Esophagus squamous epithelium (tissue), 5 donors: ENCODE measurements around the gene MYO9B. TPM values are rescaled to one million over a fixed set of nuclear protein-coding genes. Genes with fewer than 3 reads are reported as not detected.

Experiments used
- DNase-seq: peaks from one replicate; lab custom pipeline; 2025; lab: John Stamatoyannopoulos, UW
- H3K27ac ChIP-seq, 4 donors: fragments of 200-600 bp; sonication (generic); one replicate each; pipeline ENCODE4 v1.5.1; 2016 to 2019; ENCODE audit warnings: mild to moderate bottlenecking in 1 of 4
- H3K27me3 ChIP-seq, 4 donors: fragments of 200-600 bp; sonication (generic); 1 replicate in 3 of 4; 2 replicates in 1 of 4; pipeline versions ENCODE4 v1.5.1 to v1.6.0; 2017 to 2021; ENCODE audit warnings: antibody characterized with exemption in 1 of 4
- H3K36me3 ChIP-seq, 3 donors: fragments of 200-600 bp; sonication (generic); one replicate each; pipeline ENCODE4 v1.5.1; 2016 to 2019
- H3K4me1 ChIP-seq, 3 donors: fragments of 200-600 bp; sonication (generic); one replicate each; pipeline ENCODE4 v1.5.1; 2017 to 2019
- H3K4me3 ChIP-seq, 4 donors: fragments of 200-600 bp; sonication (generic); 1 replicate in 3 of 4; 2 replicates in 1 of 4; pipeline ENCODE4 v1.5.1; 2016 to 2019; ENCODE audit warnings: mild to moderate bottlenecking in 2 of 4, moderate library complexity in 1 of 4
- H3K9me3 ChIP-seq, 3 donors: fragments of 200-600 bp; sonication (generic); one replicate each; pipeline ENCODE4 v1.5.1; 2016 to 2019
- CTCF ChIP-seq, 6 experiments: fragments of 450-650 bp in 4 of 6; fragments of 200-600 bp in 2 of 6; sonication (generic) in 2 of 6; IDR thresholded peaks; one replicate each; pipeline ENCODE4 v1.5.1; 2016 to 2019; ENCODE audit warnings: antibody characterized with exemption in 6 of 6, mild to moderate bottlenecking in 4 of 6, moderate library complexity in 4 of 6
- POLR2A ChIP-seq, 4 donors: fragments of 450-650 bp; IDR thresholded peaks; one replicate each; pipeline ENCODE4 v1.6.1; 2017; ENCODE audit warnings: antibody characterized with exemption in 4 of 4, mild to moderate bottlenecking in 4 of 4, moderate library complexity in 3 of 4
- WGBS, 2 donors: methylation state at CpG; one replicate each; pipeline ENCODE4 v1.1.5; 2018; 5-methylcytosine and 5-hydroxymethylcytosine counted together
- intact Hi-C: fragments of 100-400 bp; cut with DNase I; formaldehyde crosslinking; loops from one replicate; pipeline ENCODE4 v1.15.0; 2022
- total RNA-seq, 4 donors: library from RNA; depleted of rRNA; stranded (reverse); fragments of >200 nt; gene quantifications; one replicate each; pipeline ENCODE4 v1.1.0, GENCODE V29; 2016
- donor health status: DM: yes; HTN: yes; CAD: no.

The MYO9B gene
- total RNA-seq, 4 donors from 2014 or later = 25.5 to 60.5 (median 39.5) TPM

GRCh38 chr19:17234911-17235299 is 159.3 kb downstream of the MYO9B start:
- WGBS, 2 donors = 7 to 29% methylated on average over 6 to 7 of the region's 11 CpGs
- H3K36me3 ChIP-seq = peaks cover 10 to 87% (median 17%) of the 10 kb centered on the region in 3 donors
- peaks cover 13 to 39% (median 21%) of the 10 kb centered on the region in 3 donors for H3K4me1 ChIP-seq
- peak overlapping the region; percentile 64 to 89 (median 74) for H3K27ac ChIP-seq
- DNase-seq = no peak
- H3K4me3 ChIP-seq = peak overlapping the region; percentile 37 to 80 (median 46)
- TF ChIP-seq CTCF (IDR thresholded peaks at IDR 0.05) = no peak
- no peak for TF ChIP-seq POLR2A (IDR thresholded peaks at IDR 0.05)
- intact Hi-C loops = no loop called here
- H3K9me3 ChIP-seq = no peaks in the 10 kb centered on the region
- H3K27me3 ChIP-seq = no peaks in the 10 kb centered on the region

DNA sequence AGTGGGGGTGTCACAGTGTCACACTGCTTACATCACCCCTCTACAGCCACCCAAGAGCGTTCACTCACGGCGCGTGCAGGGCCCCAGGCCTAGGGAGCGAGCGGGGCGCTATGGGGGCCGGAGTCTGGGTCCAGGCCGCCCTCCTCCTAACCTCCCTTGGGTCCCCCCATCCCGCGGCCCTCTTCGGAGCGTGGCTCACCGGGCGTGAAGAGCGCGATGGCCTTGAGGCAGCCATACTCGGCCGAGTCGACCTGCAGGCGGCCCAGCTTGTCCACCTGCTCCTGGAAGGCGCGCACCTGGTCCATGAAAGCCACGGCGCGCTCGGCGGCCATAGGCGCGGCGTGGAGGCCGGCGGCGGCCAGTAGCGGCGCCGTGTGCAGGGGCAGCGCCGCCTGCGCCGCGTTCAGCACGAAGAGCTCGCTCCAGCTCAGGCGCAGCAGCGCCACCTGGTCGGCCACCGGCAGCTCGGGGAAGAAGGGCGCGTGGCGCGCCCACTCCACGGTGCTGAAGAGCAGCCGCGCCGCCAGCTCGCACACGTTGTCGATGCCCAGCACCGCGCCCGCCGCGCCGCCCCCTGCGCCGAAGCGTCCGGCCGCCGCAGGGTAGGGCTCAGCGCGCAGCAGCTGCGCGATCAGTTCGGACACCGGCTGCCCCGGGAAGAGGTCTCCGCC is 159.9 kb downstream of the MYO9B start:
- no peak for DNase-seq

GRCh38 chr19:17235971-17236777 is 160.6 kb downstream of the MYO9B start:
- 6 to 13% methylated on average over 3 to 4 of the region's 27 CpGs for WGBS, 2 donors
- DNase-seq = no peak
- H3K36me3 ChIP-seq = peaks cover 5 to 87% (median 14%) of the 10 kb centered on the region in 3 donors
- H3K27me3 ChIP-seq = no peaks in the 10 kb centered on the region
- intact Hi-C loops = no loop called here
- TF ChIP-seq POLR2A (IDR thresholded peaks at IDR 0.05) (no peak), CTCF (IDR thresholded peaks at IDR 0.05) (no peak)
- no peaks in the 10 kb centered on the region for H3K9me3 ChIP-seq
- peak overlapping the region; percentile 64 to 89 (median 74) for H3K27ac ChIP-seq
- H3K4me1 ChIP-seq = peaks cover 13 to 47% (median 21%) of the 10 kb centered on the region in 3 donors
- H3K4me3 ChIP-seq = peak overlapping the region; percentile 37 to 80 (median 46)

More for the DNA sequence above, 159.9 kb downstream of the MYO9B start:
- H3K4me3 ChIP-seq = peak overlapping the region; percentile 37 to 80 (median 46)
- TF ChIP-seq POLR2A (IDR thresholded peaks at IDR 0.05) = no peak
- peak; percentile 33 to 68 (median 46) for TF ChIP-seq CTCF (IDR thresholded peaks at IDR 0.05)
- WGBS, 2 donors = no CpG with 5 or more reads among the region's 80 CpGs
- peaks cover 13 to 40% (median 21%) of the 10 kb centered on the region in 3 donors for H3K4me1 ChIP-seq
- H3K27ac ChIP-seq = peak overlapping the region; percentile 64 to 89 (median 74)
- H3K27me3 ChIP-seq = no peaks in the 10 kb centered on the region
- intact Hi-C loops = no loop called here
- H3K9me3 ChIP-seq = no peaks in the 10 kb centered on the region
- peaks cover 10 to 87% (median 14%) of the 10 kb centered on the region in 3 donors for H3K36me3 ChIP-seq

DNA sequence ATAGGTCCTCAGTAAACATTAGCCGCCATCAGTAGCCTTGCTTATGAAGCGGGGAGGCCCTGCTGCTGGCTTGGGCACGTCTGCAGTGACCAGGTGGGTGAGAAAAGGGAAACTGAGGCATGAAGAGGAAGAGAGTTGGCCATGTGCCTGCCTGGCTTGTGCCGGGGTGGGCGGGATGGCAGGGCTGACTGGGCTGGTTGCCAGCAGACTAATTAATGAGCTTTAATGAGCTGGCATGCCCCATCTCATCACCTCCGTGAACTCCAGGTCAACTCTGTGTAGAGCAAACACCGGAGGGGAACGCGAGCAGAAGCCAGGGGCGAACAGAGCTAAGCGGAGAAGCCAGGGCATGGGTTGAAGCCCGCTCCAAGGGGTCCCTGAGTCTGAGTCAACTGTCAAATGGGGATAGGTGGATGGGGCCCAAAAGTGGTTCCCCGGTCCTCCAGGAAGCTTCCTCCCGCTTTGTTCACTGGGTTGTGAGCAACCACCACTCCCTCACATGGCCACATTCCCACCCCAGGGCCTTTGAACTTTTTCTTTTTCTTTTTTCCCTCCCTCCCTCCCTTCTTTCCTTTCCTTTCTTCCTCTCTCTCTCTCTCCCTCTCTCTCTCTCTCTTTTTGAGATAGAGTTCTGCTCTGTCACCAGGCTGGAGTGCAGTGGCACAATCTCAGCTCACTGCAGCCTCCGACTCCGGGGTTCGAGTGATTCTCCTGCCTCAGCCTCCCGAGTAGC is 161.4 kb downstream of the MYO9B start:
- H3K4me1 ChIP-seq = peaks cover 18 to 55% (median 21%) of the 10 kb centered on the region in 3 donors
- WGBS, 2 donors = 70 to 72% methylated on average over 5 to 15 of the region's 18 CpGs

More for the DNA sequence above, 161.4 kb downstream of the MYO9B start:
- Histone ChIP-seq H3K27ac (peak overlapping the region; percentile 44 to 89 (median 66)), H3K27me3 (no peaks in the 10 kb centered on the region), H3K36me3 (peaks cover 5 to 81% (median 12%) of the 10 kb centered on the region in 3 donors), H3K4me3 (no peak overlapping the region), H3K9me3 (no peaks in the 10 kb centered on the region)
- no peak for DNase-seq
- TF ChIP-seq POLR2A (IDR thresholded peaks at IDR 0.05) (no peak), CTCF (IDR thresholded peaks at IDR 0.05) (no peak)
- intact Hi-C loops = no loop called here
